Measurements from ENCODE around the gene THAP2.

DNA sequence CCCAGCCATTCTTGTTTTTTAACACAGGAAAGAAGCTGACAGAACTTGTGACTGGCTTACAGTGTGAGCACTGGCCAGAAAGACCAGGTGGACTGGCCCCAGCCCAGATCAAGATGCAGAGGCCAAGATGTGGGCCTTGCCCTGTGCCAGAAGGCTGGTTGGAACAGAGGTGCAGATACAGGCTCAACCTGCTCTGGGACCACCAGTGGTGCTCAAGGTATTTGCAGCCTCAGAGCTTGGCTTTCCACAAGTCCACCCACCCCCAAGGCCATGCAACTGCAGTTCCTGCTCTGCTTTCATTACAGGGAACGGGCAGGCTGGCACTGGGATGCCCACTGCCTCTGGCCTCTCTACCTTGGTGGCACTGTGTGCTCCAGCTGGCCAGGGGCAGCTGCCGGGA is 23.8 kb upstream of the THAP2 start:
- TF ChIP-seq, protein P1, sequence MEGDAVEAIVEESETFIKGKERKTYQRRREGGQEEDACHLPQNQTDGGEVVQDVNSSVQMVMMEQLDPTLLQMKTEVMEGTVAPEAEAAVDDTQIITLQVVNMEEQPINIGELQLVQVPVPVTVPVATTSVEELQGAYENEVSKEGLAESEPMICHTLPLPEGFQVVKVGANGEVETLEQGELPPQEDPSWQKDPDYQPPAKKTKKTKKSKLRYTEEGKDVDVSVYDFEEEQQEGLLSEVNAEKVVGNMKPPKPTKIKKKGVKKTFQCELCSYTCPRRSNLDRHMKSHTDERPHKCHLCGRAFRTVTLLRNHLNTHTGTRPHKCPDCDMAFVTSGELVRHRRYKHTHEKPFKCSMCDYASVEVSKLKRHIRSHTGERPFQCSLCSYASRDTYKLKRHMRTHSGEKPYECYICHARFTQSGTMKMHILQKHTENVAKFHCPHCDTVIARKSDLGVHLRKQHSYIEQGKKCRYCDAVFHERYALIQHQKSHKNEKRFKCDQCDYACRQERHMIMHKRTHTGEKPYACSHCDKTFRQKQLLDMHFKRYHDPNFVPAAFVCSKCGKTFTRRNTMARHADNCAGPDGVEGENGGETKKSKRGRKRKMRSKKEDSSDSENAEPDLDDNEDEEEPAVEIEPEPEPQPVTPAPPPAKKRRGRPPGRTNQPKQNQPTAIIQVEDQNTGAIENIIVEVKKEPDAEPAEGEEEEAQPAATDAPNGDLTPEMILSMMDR (IDR thresholded peaks at IDR 0.05), result no peak
- TF ChIP-seq POLR2A (IDR thresholded peaks at IDR 0.05), result no peak

Data from testis (tissue), 2 donors.